SW480 (cell line): ENCODE data around the gene PRIM2.
"Not testable (repeated sequence)": the region's sequence is repeated elsewhere in the genome, so short reads cannot be mapped to it uniquely, and the experiment has no call there.

Experiments
- DNase-seq: peaks from one replicate; pipeline ENCODE4 v3.0.0-alpha.2; 2016; ENCODE audit warnings: low spot score

Gene PRIM2

DNA sequence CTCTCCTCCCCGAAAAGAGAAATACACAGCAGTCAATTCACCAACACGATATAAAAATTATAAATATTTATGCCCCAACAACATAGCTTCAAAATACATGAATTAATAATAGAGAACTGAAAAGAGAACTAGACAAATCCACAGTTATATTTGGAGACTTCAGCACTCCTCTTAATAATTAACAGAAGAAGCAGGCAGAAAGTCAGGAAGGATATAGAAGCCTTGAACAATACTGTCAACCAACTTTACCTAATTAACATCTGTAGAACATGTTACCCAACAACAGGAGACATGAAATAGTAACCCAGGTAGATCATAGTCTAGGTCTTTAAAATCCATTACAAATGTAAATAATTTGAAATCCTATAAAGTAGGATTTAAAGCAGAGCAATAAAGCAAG, 293.2 kb downstream of the PRIM2 start:
- not testable (repeated sequence) for DNase-seq

DNA sequence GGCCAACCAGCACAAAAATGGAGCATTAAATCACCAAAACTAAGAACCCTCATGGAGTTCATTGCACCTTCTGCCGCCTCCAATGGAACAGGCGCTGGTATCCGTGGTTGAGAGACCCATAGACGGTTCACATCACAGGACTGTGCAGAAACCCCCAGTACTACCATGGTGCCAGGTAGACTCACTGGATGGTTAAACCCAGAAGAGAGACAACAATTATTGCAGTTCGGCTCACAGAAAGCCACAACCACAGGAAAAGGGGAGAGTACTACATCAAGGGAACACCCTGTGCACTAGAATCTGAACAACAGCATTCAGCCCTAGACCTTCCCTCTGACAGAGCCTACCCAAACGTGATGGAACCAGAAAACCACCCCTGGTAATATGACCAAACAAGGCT, 301.5 kb downstream of the PRIM2 start:
- DNase-seq, result not testable (repeated sequence)

DNA sequence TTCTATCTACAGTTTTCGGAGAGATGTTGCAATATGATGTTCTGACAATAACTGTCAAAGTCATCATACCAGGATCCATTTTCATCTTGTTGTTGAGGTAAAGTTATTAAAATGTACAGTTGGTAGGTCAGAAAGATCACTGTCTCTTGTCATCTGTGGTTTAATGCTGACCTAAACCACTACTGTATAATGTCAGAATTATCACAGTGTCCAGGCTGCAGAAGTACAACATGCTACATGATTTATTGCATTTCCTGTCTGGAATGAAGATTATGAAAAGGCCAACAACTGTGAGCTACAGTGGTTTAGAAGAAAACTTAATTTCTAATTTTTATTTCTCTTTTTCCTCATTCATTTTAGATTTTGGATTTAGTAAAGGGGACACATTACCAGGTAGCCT, 314.3 kb downstream of the PRIM2 start:
- not testable (repeated sequence) for DNase-seq

DNA sequence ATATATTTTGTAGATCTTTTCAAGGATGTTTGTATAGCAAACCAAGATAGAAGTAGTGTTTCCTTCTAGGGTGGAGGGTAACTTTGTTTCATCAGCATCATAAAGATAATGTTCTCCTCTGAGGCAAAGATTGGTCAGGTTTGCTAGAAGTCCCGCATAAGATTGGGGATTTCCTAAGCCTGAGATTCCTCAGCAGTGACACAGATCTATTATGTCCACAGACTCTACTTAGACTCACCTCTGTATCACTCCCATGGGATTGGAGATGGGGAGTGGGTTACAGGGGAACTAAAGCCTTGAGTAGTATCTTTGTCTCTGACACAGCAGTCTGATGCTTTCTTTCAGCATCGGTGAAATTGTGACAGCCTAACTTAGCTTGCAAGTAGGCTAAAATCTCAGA, 341.1 kb downstream of the PRIM2 start:
- DNase-seq, result not testable (repeated sequence)

DNA sequence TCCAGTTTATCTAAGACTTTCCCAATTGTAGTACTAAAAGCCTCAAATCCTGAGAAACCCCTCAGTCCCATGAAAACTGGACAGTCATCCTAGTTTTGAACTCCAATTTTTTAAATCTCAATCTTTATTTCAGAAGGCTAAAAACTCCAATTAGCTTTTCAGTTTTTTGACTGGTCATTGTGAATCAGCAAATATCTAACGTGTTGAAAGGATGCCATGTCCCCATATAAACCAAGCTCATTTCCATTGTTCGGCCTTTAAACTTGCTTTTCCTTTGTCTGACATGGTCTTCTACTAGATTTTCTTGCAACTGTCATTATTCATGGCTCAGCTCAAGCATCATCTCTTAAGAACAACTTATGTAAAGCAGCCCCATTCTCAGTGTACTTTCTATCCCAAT, 342.4 kb downstream of the PRIM2 start:
- DNase-seq, result not testable (repeated sequence)

DNA sequence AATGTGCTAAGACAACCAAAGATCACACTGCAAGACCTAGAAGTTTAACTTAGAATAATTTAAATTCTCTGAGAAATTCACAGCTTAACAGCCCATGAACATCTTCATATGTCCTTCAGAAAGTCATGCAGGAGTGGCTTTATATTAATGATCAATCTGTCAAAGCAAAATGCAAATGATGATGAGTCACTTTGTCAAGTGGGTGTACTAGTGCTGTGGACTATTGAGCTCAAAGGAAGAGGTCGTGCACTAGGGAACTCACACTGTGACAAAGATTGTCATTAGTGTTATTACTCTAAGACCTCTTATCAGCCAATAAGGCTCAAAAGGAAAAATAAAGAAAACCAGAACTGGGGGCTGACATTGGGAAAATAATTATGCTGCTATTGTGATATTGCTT, 343.5 kb downstream of the PRIM2 start:
- DNase-seq, result not testable (repeated sequence)

DNA sequence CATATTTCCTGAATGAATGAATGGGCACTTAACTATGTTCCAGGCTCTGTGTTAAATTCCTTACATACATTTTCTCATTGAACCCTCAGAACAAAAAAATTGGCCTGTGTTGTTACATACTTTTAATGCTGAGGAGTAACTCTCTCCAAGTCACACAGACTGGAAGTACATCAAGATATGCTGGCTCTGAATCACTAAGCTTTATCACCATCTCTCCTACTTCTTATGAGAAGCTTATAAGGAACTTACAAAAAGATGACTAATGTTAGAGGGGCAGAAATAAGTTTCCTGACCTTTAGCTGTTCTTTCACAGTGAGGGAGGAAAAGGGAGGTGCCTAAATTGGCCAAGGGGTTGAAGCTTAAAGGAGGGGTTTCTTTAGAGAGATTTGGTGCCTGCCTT, 350.7 kb downstream of the PRIM2 start:
- not testable (repeated sequence) for DNase-seq

DNA sequence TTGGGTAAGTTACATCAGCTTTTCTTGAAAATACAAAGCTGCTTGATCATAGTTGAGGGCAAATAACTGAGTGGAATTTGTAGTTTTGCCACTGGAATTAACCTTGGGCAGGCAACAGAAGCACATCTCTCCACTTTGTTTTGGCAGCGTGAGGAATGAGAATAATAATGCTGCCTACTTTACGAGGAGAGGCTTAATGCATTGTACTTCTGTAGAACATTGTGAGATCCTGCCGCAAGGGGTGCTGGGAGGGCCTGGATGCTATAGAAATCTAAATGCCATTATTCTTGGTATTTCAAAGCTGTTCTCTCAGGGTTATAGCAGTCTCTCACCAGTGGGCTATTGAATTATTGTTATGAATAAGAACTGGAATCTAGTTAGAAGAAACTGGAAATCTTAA, 353.8 kb downstream of the PRIM2 start:
- DNase-seq, result not testable (repeated sequence)

DNA sequence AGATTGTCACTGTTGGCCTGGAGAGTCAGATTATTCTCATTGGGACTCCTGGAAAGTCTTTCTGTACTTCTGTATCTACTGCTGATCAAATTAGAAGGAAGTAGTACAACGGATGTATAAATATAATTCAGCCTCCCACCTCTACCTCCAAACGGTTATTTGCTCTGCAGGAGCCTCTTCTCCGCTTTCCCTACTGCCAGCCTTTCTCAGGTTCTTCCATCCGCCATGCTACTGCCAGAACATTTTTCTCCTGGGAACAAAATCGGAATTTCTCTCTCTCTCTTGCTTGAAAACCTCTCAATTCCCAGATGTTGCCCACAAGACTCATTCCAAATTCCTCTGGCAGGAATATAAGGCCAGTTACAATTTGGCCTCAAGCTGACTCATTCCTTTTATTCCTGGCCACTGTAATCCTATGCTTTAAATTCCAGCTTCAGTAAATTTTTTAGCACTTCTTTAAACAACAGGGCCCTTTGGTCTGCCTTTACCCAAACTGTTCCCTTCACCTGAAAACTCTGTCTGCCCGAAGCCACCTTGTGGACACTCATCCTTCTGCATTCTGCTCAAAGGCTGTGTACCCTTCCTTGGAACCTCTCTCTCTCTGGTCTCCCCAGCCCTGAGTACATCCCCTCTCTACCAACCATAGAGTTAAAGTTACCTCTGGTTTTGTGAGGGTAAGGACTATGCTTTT, 354.7 kb downstream of the PRIM2 start:
- not testable (repeated sequence) for DNase-seq

DNA sequence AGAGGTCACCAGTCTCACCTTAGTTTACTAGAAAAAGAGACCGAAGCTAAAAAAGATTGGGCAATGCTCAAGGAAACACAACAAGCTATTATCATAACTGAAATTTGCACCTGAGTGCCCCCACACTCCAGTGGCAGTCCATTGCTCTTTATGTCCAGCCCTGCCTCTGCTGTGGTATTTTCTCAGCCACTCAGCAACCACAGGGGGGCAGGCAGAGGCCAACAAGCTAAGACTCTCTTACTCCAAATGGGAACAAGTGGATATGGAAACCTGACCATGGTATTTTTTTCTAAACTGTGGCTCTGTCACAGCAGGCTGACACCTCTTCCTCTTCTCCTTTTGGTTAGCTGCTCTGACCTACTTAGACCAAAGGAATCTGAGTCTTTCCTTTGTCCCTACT, 355.9 kb downstream of the PRIM2 start:
- not testable (repeated sequence) for DNase-seq

DNA sequence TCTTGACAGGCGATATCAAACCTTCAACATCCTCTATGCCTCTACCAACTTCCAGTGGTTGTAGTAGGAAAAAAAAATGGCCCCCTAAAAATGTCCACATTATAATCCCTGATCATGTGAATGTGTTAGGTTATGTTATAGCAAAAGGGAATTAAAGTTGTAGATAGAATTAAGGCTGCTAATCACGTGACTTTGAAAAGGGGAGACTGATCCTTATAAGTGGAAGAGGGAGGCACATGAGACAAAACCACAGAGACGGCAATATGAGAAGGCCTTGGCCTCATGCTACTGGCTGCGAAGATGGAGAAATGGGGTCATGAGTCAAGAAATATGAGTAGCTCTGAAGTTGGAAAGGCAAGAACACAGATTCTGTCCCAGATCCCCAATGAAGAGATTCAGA, 358.0 kb downstream of the PRIM2 start:
- DNase-seq, result not testable (repeated sequence)

DNA sequence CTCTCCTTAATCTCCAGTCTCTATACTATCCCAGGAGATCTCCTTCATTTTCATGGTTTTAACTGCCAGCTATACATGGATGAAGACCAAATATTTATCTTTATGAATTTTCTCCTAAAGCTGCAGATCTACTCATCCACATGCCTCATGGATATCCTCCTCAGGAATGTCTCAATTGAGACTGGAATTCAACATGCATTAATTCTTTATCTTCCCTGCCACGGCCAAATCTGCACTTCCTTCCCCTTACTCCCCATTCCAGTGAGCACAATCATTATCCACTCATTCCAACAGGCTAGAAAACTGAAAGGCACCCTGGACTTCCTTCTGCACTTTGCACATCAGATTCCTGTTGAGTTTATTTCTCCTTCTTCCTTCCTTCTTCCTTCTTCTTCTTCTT, 379.0 kb downstream of the PRIM2 start:
- not testable (repeated sequence) for DNase-seq
